Left renal pelvis (tissue), 4 donors: ENCODE results near the gene NEGR1. TPM values are rescaled to one million over a fixed set of nuclear protein-coding genes. Genes with fewer than 3 reads are reported as not detected.

Experiments used
- DNase-seq, 4 donors: peaks; one replicate each; pipeline ENCODE4 v3.0.0-alpha.2; 2013; ENCODE audit warnings: low read depth in 4 of 4, low spot score in 3 of 4
- polyA plus RNA-seq, 4 donors: library from polyadenylated mRNA; unstranded; fragments of 120-200 nt; gene quantifications; one replicate each; pipeline ENCODE4 v1.2.1, GENCODE V29; 2013; ENCODE audit not compliant: insufficient read length in 4 of 4

The NEGR1 gene
- polyA plus RNA-seq, 4 donors, result 2.9 to 12.6 (median 5.7) TPM

DNA sequence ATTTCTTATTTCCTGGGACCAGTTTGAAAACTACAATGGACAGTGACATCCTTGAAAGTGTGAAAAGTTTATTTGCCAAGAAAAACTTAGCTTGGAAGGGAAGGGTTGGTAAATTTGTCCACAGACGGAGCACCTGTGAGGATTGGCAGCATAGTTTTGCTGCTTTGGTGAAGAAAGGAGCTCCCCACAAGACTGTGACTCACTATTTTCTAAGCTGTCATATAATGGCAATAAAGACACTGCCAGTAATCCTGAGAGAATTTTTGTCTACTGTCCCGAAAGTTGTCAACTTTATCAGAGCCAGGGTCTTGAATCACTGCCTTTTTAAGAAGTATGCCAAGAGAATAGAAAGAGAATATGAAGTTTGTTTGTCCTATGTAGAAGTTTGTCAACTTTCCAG lies 230.8 kb downstream of the NEGR1 start:
- no peak for DNase-seq

DNA sequence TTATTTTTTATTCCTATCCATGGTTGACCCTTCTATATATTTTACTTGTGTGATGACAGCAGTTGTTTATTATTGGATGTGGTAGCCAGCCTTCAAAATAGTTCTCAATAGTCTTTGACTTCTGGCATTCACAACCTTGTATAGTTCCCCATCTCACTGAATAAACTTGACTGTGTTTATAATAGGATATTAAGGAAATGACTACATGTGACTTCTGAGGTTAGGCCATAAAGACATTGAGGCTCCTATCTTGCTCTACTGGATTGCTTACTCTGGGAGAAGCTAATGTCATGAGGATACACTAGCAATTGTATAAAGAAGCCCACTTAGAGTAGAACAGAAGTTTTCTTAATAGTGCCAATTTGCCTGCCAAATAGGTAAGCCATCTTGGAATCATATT lies 231.8 kb downstream of the NEGR1 start:
- DNase-seq, result no peak

DNA sequence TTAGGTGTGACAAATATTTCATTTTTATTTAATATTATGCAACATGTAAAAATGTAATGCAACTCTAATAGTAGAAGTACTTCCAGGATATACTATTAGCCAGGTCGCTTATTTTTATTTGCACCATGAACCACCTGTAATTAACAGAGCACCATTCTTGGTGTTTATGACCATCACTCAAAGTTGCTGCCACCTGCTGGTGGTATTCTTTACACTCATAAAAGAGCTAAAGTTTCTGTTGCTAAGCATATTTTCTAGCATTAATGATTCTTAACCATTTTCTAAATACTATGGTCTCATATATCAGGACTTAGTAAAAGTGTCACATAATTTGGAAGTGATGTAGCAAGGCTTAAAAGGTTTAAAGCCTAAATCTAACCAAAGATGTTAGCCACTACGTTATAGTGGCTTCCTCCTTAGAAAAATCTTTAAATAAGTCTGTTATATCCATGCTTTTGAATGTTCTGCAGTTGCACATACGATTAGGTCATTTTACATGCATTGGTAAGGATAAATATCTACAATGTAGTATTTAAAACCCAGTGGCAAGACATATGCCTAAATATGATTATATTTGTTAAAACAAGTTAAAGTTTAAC lies 244.5 kb downstream of the NEGR1 start:
- peak; percentile 8 to 27 (median 12) for DNase-seq

DNA sequence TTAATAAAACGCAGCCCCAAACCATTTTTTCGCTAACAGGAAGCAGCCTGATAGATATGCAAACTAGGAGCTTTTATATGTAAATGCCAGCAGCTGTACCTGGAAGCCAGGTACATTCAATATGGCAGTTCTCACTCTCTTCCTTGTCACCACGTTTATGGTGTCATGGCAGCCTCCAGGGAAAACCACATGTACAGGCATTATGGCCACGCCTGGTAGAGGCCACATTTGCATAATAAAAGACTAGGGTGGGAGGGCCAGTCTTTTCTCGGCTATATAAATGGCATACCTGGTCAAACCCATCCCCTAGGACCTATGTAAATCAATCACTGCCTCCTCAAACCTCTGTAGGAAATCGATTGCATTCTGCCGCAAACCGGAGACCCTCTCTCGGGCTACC lies 247.5 kb downstream of the NEGR1 start:
- DNase-seq, result no peak

DNA sequence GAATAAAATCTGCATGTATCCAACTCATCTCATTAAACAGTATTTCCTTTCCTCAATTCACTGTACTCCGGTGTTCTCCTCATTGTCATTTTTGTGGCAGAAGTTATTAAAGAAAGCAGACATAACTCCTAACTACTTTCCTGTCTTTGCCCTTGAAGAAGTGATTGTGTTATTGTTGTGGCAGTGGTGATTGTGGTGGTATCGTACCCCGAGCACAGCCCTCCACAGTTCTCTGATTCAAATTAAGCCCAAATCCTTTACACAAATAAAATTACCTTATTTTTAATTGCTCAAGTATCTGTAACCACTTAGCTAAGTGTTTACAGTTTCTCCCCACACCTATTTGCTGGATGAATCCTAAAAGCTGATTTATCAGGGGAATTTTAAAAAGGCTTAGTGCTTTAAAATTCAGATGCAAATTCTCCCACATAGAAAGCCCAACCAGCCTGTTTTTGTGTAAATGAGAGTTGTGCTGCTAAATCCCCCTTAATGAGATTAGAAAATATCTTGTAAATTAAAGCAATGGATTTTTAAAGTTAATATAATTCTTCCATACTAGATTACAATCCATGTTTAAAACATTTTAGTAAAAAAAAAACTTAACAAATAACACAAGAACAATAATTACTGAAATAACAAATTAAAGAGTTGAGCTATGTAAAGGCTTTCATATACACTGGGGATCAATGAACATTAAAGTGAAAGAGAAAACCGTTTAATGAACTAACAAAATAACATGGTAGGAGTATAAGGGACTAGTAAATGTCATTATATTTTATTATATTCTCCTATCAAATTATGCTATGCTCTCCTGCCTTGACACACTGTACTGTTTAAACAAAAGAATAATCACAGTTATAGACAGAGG lies 259.0 kb downstream of the NEGR1 start:
- DNase-seq, result no peak

DNA sequence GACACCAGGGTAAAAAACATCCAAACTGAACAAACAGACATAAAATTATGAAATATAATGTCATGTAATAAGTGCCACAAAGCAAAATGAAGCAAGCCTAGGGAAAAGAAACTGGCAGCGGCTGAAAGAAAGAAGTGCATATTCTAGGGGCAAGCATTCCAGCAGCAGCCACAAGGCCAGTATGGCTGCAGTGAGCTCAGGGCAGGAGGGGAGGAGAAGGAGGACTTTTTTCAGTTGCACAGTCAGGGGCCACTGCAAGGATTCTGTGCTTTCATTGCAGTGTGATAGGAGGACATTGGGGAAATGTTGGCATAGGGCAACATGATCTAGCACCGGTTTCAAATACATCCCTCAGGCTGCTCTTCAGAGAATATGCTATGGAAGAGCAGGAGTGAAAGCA lies 263.8 kb downstream of the NEGR1 start:
- DNase-seq, result no peak

DNA sequence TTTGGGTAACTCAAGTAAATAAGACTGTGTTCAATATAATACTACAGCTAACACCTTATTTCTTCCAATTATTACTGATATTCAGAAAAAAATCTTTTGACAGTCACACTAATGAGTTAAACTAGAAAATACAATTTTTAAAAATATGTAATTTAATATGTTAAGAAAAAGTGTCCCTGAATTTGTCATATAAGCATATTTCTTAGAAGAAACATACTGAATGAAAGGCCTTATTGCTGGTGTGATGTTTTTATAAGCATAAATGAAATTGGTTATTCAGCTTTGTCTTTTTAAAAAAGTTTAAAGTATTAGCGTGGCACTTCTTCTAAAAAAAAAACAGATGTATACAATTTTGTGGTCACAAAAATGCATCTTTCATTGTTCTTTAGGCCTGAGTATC lies 267.3 kb downstream of the NEGR1 start:
- no peak for DNase-seq

DNA sequence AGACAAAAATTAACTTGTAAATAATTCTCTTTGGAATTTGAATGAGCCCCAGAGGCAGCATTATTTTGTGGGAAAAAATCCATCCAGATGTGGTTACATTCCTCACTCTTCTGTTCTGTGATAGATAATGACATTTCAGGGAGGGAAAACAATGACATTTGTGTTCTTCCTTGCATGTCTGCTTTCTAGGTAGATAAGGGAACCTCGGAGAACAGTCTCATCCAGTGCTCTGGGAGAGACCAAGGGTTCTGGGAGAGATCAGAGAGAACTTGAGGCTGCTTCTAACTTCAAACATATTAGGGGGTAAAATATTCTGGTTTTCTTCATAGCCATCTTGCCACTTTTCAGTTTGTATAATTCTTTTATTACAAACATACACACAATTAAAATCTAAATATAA lies 269.2 kb downstream of the NEGR1 start:
- DNase-seq, result no peak

DNA sequence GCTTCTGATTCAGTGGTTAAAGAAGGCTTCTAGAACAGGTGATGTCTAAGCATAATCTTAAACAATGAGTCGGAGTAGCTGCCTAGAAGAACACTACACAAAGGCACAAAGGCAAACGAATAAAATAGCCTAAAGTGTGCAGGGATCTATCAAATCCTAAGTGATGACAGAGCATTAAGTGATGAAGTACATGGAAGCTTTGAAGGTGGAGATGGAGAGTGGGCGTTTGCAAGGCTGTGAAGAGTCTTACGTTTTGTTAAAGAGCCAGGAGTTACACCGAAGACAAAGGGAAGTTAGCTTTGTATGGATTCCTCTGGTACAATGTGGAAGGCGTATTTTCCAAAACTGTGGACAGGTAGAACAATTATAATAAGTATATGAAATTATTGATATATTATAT lies 270.6 kb downstream of the NEGR1 start:
- DNase-seq, result no peak

DNA sequence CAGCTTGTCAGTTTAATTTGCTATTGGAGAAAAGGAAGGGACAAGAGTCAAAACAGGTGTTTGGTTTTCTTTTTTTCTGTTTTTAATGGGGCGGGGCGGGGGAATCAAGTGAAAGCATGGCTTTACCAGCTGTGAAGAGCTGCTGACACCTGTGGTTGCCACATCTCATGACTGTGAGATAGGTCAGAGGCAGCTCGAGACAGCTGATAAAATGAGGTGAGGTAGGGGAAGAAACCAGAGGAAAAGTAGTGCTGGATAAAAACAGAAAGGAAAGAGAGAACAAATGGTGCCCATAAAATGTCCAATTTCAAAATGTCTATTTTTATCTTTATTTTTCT lies 272.3 kb downstream of the NEGR1 start:
- no peak for DNase-seq

DNA sequence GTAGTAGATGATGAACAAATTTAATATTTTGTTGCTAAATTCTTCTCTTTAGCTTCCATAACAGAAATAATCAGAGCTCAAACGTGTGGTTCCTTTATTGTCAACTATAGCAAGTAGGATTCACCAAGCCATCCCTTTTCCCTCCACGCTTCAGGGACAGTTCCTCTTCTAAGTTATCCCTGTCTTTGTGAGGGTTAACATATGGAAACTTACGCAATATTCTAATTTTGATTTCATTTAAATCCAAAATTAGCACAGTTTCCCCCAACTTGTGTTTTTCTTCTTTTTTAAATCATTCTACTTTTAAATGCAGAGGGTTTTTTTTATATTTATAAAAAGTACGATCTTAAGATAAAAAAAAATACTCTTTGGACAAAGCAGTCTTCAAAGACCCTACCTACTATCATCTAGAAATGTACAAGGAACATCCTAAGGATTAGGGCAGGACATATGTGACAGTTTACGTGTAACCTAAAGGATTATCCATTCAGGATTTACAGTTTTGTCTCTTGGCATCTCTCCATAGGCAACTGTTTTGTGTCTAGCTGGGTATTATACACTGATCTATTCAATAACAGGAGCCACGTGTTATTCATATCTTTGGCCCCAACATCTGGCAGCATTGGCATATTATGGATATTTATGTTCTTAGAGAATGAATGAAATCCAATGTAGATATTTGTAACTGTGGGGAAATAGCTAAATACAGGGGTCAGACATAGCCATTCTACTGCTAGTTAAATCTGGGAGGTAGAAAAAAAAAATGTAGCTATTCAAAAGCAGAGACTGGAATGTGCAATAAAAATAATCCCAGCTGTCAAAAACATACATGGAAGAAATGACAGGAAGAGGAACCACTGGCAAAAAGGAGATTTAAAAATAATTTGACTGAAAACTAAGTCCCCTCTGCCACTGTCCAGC lies 272.9 kb downstream of the NEGR1 start:
- no peak for DNase-seq

DNA sequence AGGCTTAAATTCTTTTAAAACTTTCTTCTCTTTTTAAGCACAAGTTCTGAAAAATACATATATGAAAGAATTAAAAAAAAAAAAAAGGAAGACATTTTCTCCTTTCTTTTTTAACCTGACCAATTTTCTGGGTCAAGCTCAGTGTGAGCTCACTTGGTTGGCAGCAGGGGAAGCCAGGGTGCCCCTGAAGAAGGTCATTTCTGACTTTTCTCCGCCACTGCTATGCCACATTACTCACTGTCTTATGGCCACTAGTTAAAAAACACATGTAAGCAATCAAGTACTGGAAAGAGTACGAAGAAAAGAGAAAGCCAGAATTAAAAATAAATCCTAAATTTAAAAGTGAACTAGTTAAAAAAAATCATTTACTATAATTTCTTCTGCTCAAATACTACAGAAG lies 275.0 kb downstream of the NEGR1 start:
- no peak for DNase-seq

DNA sequence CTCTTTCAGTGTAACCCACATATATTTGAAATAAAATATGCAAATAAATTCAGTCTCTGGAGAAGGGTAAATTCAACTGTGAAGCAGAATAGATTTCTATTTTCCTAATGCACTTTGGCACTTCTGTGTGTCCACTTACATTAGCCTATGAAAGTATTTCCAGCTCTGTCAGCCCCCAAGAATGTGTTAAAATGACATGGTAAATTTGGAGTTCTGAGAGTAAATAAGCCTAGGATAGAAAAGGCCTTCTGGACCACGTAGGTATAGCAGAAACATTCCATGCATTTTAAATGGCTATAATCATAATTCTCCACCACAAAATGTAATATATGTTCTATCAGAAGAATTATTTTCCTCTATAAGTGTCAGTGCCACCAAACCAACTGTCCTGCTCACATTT lies 276.2 kb downstream of the NEGR1 start:
- DNase-seq, result no peak

DNA sequence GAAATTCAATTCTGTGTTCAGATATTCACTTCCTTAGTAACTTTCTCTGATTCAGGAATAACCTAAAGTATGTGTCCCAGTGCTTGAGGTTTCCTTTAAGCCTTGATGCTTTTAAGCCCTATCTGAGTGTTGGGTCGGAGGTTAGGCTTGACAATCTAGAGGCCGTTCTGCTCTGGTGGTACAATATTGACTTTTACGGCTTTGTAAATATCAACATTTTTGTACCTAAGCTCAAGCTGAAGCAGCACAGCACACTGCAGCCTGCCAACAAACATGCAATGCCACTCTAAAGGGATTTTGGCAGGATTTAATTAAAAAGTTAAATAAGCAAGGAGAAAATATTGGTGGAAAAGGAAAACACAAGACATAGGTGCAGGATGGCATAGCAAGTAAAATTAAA lies 279.2 kb downstream of the NEGR1 start:
- DNase-seq, result no peak

DNA sequence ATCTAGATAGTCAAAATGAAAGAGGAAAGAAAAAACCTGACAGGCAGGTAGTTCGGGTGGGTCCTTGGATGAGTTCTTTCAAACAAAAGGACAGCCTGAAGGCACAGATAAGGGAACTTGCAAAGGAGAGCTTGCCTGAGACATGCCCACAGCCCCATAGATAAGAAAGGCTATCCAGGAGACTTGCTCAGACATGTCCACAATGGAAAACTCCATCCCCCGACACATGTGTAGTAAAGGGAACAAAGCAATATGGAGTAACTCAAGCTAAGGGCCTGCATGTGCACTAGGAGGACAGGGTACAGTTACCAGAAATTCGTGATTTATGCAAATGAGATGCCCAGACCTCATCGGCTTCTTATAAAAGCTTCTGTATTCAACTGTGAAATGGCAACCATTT lies 281.5 kb downstream of the NEGR1 start:
- DNase-seq, result no peak

DNA sequence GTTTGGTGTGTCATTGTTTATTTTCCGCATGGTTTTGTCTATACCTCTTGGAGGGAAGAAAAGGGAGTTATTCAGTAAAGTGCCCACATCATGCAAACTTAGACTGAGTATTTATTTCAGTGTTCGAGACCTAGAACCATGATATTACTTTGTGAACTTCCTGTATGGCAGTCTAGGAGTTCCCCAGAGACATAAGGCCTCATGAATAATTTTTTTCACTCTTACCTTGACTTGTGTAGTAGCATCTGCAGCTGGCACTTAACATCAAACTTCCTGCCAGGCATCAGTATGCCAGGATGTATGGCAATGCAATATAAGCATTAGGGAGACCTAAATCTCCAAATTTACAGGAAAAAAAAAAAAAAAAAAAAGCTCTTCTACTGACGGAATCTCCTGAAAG lies 287.7 kb downstream of the NEGR1 start:
- DNase-seq, result no peak

DNA sequence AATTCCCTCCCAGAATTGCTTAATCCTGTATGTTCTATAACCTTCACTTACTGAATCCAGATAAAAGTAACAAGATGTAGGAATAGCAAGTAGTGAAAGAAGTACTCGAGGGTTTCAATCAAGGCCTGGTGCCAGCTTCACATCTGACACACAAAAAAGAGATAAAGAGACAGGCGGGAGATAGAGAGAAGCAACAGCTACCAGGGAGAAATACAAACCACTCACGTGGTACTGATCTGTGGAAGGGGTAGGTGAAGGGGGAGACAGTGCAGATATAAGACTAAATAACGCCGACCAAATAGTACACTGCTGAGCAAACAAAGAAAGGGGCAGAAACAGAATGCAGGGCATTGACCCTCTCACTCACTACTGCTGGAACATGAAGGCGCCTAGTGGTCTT lies 295.2 kb downstream of the NEGR1 start:
- no peak for DNase-seq

DNA sequence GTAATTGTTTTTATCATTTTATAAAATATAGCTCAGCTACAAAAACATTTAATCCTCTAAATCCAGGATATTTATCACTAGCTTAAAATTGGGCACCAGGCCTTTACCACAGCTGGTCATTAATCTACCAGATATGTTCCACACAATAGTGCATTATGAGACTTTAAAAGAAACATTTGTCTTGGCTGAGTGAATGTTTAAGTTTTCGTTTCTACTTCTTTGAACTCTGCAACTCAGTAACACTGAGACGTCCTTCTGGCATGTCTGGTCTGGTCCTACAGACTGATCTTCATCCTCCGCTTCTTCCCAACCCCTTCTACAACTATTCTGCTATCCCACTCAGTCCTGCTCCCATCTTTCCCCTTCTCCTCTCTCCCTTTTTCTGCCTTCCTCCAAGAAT lies 296.2 kb downstream of the NEGR1 start:
- DNase-seq, result no peak

DNA sequence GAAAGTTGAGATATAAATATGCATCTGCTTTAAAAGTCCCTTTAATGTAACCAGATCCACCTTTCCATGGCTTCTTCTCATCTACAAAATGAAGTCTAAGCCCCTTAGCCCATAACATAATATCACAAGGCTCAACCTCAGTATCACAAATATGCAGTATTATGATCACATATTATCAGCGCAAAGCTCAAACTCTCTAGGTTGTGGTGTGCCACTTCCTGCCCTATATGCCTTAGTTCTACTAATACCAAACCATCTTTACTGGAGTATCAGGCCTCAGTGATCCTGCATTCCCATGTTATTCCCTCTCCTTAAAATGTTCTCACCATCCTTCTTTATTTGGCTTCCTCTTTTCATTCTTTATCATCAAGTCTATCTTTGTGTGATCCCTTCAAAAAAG lies 301.8 kb downstream of the NEGR1 start:
- DNase-seq, result no peak

DNA sequence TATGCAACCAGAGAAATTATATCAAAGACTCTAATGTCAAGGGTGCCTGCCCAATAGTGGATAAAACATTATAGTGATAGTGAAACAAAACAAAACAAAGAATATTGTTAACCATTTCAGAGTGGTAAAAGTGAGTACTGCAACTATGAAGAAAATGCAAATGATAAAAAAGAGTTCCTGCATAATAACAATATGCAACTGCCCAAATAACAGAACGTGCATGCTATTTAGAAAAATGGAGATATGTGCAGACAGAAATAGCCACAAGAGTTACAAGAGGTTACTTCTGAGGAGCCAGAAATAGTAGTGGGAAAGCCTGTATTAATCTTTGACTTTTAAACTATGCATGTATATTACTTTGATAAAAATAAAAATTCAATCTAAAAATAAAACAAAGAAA lies 302.5 kb downstream of the NEGR1 start:
- DNase-seq, result no peak

DNA sequence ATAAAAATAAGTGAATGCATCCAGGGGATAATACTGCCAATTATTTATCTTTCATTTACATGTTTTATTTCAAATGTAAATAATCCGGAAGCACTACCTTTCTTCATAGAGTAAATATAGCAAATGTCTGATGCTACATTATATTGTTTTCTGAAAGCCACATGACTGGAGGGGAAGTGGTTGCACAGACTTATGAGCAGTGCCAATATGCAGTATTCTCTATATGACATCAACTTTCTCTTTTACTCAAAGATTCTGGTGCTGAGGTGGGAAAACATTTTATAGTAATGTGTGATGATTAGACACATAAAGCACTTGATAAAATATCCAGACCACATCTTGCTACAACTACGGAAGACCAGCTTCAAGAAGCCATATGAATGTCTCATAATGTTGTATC lies 314.7 kb downstream of the NEGR1 start:
- DNase-seq, result no peak

DNA sequence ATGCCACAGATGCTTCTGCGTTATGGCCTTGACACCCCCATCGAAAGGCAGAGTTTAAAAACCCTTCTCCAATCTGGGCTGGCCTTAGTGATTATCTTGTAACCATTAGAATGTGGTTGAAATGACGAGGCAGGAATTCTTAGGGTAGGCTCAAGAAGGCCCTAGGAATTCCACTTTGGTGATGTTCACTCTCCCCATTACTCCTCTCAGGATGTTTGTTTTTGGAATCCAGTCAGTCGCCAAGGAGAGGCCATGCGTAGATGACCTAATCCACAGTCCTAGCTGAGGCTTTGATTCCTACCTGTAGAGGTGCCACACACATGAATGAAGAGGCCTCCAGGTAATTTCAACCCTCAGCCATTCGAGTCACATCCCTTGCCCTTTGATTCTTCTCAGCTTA lies 318.2 kb downstream of the NEGR1 start:
- no peak for DNase-seq
